Body of pancreas (tissue), 4 donors: Measurements from ENCODE around the gene GRP.

Experiments
- CTCF ChIP-seq, 7 experiments: fragments of 450-650 bp in 4 of 7; fragments of 200-600 bp in 3 of 7; sonication (generic) in 3 of 7; IDR thresholded peaks; one replicate each; pipeline ENCODE4 v1.5.1; 2016 to 2019; ENCODE audit warnings: antibody characterized with exemption in 7 of 7
- POLR2A ChIP-seq, 3 donors: fragments of 450-650 bp; IDR thresholded peaks; one replicate each; pipeline ENCODE4 v1.6.1; 2016; ENCODE audit warnings: antibody characterized with exemption in 3 of 3, mild to moderate bottlenecking in 2 of 3

- TF ChIP-seq CTCF (IDR thresholded peaks at IDR 0.05), result no peak
- TF ChIP-seq POLR2A (IDR thresholded peaks at IDR 0.05), result no peak
Observed at GRCh38 chr18:59197636-59198035, 22.3 kb upstream of the GRP start.
